ENCODE data around the gene CFAP99. TPM values are rescaled to one million over a fixed set of nuclear protein-coding genes. Genes with fewer than 3 reads are reported as not detected.

CFAP99 gene
- total and polyA plus RNA-seq, 2 of the 4 experiments (the other 2 are of a cell fraction) = not detected

- TF ChIP-seq RCOR1 (IDR thresholded peaks at IDR 0.05; ENCODE audit: insufficient replicate concordance, low read length) = no peak
Observed at GRCh38 chr4:2446656-2447564, 28.2 kb downstream of the CFAP99 start (continued).

- no peak for TF ChIP-seq CTCF (conservative IDR thresholded peaks at IDR 0.05; ENCODE audit: low read depth, low read length)
- no peak for TF ChIP-seq RCOR1 (IDR thresholded peaks at IDR 0.05; ENCODE audit: insufficient replicate concordance, low read length)
- no peak for TF ChIP-seq USF2 (IDR thresholded peaks at IDR 0.05; ENCODE audit: low read depth, low read length)
- TF ChIP-seq NFE2L2 (IDR thresholded peaks at IDR 0.05; ENCODE audit: low read depth, low read length) = no peak
- no peak for TF ChIP-seq RFX5 (IDR thresholded peaks at IDR 0.05; ENCODE audit: low read depth, low read length)
- no peak for TF ChIP-seq CHD1 (IDR thresholded peaks at IDR 0.05; ENCODE audit: low read depth, low read length)
- no peak for TF ChIP-seq MXI1 (IDR thresholded peaks at IDR 0.05; ENCODE audit: borderline replicate concordance, low read depth, low read length)
- TF ChIP-seq ELK1 (IDR thresholded peaks at IDR 0.05; ENCODE audit: borderline replicate concordance, low read depth, low read length) = no peak
- no peak for TF ChIP-seq MAFK (IDR thresholded peaks at IDR 0.05; ENCODE audit: low read depth, low read length)
- Histone ChIP-seq H3K23ac (ENCODE audit: low read depth, low read length) (no peak overlapping the region), H4K20me1 (ENCODE audit: insufficient read depth, low read length) (no peaks in the 10 kb centered on the region; the same call in 1 of the 2 replicates), H3K9ac (ENCODE audit: low read depth, low read length) (no peak overlapping the region), H3K36me3 (ENCODE audit: control insufficient read depth, insufficient read depth, low read length) (no peaks in the 10 kb centered on the region), H3K27ac (ENCODE audit: insufficient read depth, low read length) (no peak overlapping the region), H2AFZ (replicated peaks; ENCODE audit: low read length, poor library complexity) (no peak overlapping the region), H3K4ac (ENCODE audit: low read depth, low read length) (no peak overlapping the region), H4K8ac (ENCODE audit: low read depth in 2 of 2, low read length in 2 of 2) (no peak overlapping the region), H3K79me1 (ENCODE audit: low read depth in 1 of 2, low read length in 2 of 2) (no peaks in the 10 kb centered on the region), H3K4me2 (ENCODE audit: low read depth, low read length) (no peak overlapping the region), H3K4me3 (ENCODE audit: insufficient read depth, low read depth, low read length) (no peak overlapping the region), H2AK9ac (replicated peaks; ENCODE audit: low read depth, low read length, poor library complexity) (no peak overlapping the region), H3K18ac (ENCODE audit: low read depth, low read length) (no peak overlapping the region), H3K4me1 (ENCODE audit: control insufficient read depth, insufficient read depth, low read length) (no peaks in the 10 kb centered on the region), H2AK5ac (ENCODE audit: low read depth, low read length) (no peak overlapping the region), H2BK120ac (ENCODE audit: low read depth, low read length) (no peak overlapping the region), H3K9me3 (ENCODE audit: control insufficient read depth, insufficient read depth, low read length) (no peaks in the 10 kb centered on the region), H3K9me1 (ENCODE audit: insufficient read depth, low read length) (no peaks in the 10 kb centered on the region), H3K27me3 (ENCODE audit: control insufficient read depth, insufficient read depth, low read length) (peaks cover 26% of the 10 kb centered on the region), H4K91ac (ENCODE audit: insufficient read depth, low read depth, low read length) (no peak overlapping the region), H3K56ac (ENCODE audit: extremely low read depth, insufficient read depth, low read length) (no peak overlapping the region), H3K14ac (replicated peaks; ENCODE audit: low read depth, low read length) (no peak overlapping the region), H4K5ac (ENCODE audit: low read depth, low read length) (no peak overlapping the region), H2BK15ac (ENCODE audit: low read depth, low read length) (no peak overlapping the region), H2BK20ac (ENCODE audit: low read depth, low read length) (no peak overlapping the region), H2BK5ac (ENCODE audit: low read depth, low read length, poor library complexity, severe bottlenecking) (no peak overlapping the region)
- dilution Hi-C loops (cut with HindIII; ENCODE audit: low sequenced_read_pairs, unreplicated experiment) (no loop called here), in situ Hi-C loops (cut with MboI; ENCODE audit: low sequenced_read_pairs) (no loop called here), intact Hi-C loops (cut with micrococcal nuclease) (no loop called here)
- ChIA-PET POLR2A (ENCODE audit: unreplicated experiment) (no interaction called here), CTCF (no interaction called here)
- BruUV-seq (replicated peaks) = no TSS peak
- WGBS, 2 experiments (ENCODE audit: extremely low coverage in 2 of 2, insufficient read length in 1 of 2) = no CpG with 5 or more reads among the region's 7 CpGs
- ATAC-seq (ENCODE audit: low read depth) (no peak), DNase-seq (no peak)
Observed at GRCh38 chr4:2448589-2448988, 29.8 kb downstream of the CFAP99 start.

All from IMR-90 (cell line).